Activated naive CD4-positive, alpha-beta T cell treated with anti-CD3 and anti-CD28 coated beads for 36 hours (primary cell): Measurements from ENCODE around the gene EFHB. TPM values are rescaled to one million over a fixed set of nuclear protein-coding genes. Genes with fewer than 3 reads are reported as not detected.
"Not testable (repeated sequence)": the region's sequence is repeated elsewhere in the genome, so short reads cannot be mapped to it uniquely, and the experiment has no call there.

Source experiments
- CTCF ChIA-PET: fragments of 350-600 bp; sonication (Branson Sonifier 250); formaldehyde crosslinking; loops from one replicate; lab custom pipeline; 2021; ENCODE audit warnings: antibody characterized with exemption; lab: Charles Lee
- DNase-seq: peaks from one replicate; pipeline ENCODE4 v3.0.0-alpha.2; 2020
- H3K27ac Mint-ChIP-seq: one replicate; pipeline ENCODE4 v1.8.0; 2021; ENCODE audit warnings: mild to moderate bottlenecking, mixed read lengths
- H3K27me3 Mint-ChIP-seq: one replicate; pipeline ENCODE4 v1.8.0; 2021; ENCODE audit warnings: low read depth, mixed read lengths
- H3K36me3 Mint-ChIP-seq: one replicate; pipeline ENCODE4 v1.8.0; 2021; ENCODE audit warnings: low read depth, mixed read lengths
- H3K4me1 Mint-ChIP-seq: one replicate; pipeline ENCODE4 v1.8.0; 2021; ENCODE audit warnings: low read depth, mixed read lengths
- H3K4me3 Mint-ChIP-seq: one replicate; pipeline ENCODE4 v1.8.0; 2021; ENCODE audit warnings: mild to moderate bottlenecking, moderate library complexity, mixed read lengths
- H3K9me3 Mint-ChIP-seq: one replicate; pipeline ENCODE4 v1.8.0; 2021; ENCODE audit warnings: mixed read lengths
- intact Hi-C: fragments of 100-400 bp; cut with micrococcal nuclease; formaldehyde crosslinking; loops from one replicate; pipeline ENCODE4 v1.15.1; 2023
- total RNA-seq, 2 experiments: library from RNA; stranded (reverse); gene quantifications; one replicate each; pipeline ENCODE4 v1.2.3, GENCODE V29; 2021

EFHB gene, protein sequence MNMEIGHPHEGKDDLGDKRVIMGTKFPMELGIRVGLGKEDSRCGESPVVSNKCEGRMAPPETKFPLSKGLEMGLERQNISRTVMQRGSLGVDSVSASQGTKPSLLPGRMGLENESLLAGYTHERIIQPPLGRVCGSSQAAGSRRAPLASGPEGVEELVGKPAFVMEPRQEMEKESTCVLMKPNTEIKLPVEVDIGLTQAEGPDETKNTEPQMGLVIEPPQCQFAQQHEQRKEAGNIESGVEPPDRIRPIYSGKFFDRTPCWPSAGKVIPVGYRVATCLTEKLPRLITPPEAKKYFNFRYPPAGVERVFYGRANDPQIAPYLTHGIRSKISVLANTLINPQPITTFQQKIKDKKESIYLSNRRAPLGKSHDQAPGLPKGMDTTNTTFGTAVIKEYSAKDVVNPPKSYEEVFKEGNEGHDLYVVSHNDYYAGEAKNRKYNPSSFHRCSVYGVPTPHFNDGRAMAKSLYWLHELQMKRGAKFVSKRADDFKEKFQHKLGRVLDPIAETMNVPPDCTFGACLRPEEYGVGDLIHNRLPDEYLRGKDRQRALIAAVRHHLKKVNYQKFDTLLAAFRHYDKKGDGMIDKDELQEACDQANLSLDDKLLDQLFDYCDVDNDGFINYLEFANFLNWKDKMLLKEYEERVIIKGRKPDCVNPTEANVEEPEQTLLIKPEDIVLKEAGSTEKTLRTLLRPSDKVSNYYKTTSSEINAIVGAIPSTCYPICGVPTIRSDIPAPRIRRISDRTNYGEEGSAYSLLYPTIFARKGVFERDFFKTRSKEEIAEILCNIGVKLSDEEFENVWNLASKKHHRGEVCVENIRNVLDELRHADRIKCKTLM
- total RNA-seq: 1 to 10 TPM in 1 of 2 experiments, under 1 TPM in 1; 0.55 to 1.2 TPM

DNA sequence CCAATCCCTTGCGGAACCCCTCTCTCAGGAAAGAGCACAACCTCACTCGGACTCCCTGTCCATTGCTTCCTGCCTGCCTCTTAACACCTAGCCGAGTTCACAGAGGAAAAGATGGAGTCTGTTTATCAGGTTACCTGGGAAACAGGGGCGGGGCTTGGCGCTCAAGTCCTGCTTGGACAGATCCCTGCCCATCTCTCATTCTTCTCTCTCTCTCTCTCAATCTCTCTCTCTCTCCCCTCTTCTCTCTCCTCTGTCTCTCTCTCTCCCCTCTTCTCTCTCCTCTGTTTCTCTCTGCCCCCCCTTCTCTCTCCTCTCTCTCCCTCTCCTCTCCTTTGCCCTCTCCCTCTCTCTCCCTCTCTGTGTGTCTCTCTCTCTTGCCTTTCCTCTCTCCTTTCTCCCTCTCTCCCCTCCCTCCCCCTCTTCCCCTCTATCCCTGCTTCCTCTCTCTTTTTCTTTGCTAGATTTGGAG lies at the start of gene EFHB:
TSS of gene EFHB (minus strand) at position 120 of the 469 bp plus-strand sequence. CDS start 199 bp downstream, outside the sequence.
- H3K27ac Mint-ChIP-seq: no peak within 1 kb of the TSS
- no peaks in the 10 kb centered on the region for H3K9me3 Mint-ChIP-seq
- DNase-seq: peak; percentile 37
- CTCF ChIA-PET: no interaction called here
- peaks cover 31% of the 10 kb centered on the region for H3K4me1 Mint-ChIP-seq
- H3K27me3 Mint-ChIP-seq: peaks cover 10% of the 10 kb centered on the region
- no peak within 1 kb of the TSS for H3K4me3 Mint-ChIP-seq
- H3K36me3 Mint-ChIP-seq: no peaks in the 10 kb centered on the region
- intact Hi-C loops: no loop called here

DNA sequence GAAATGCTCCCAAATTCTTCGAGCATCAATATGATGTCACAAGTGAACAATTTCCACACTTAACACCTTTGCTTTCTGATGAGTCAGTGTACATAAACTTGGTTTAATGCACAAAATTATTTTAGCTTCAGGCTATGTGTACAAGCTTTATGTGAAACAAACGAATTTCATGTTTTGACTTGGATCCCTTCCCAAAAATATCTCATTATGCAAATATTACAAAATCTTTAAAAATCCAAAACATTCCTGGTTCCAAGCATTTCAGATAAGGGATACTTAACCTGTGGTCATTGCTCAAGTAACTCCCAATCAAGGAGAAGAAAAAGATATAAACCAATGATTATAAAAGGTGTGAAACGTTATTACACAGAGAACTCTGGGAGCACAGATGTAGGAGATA lies 38.0 kb upstream of the EFHB start:
- no peaks in the 10 kb centered on the region for H3K9me3 Mint-ChIP-seq
- H3K27me3 Mint-ChIP-seq: no peaks in the 10 kb centered on the region
- no peak overlapping the region for H3K27ac Mint-ChIP-seq
- H3K4me1 Mint-ChIP-seq: peaks cover 26% of the 10 kb centered on the region
- H3K4me3 Mint-ChIP-seq: no peak overlapping the region
- DNase-seq: no peak
- intact Hi-C loops: no loop called here
- peaks cover 32% of the 10 kb centered on the region for H3K36me3 Mint-ChIP-seq
- CTCF ChIA-PET: interaction anchor here (1.1 kb wide), 1 partner anchor 24 kb away, joined by 3 read pairs; no protein-coding TSS in a partner anchor

DNA sequence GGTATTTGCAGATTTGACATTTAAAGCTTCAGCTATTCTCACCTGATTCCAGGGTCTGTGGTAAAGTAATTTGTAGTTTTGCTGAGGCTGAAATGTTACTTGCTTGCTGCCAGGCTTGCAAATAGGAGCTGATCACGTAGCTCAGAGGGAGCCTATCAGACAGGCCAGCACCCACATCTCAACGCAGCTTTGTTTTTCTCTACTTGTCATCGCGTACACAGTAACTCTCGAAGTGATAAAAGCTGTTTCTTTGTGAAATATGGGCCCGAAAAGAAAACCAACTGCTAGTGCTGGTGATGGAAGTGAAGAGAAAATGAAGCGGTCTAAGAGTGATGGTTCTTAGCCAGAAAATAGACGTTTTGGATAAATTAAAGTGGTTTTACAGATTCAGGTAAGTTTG lies 36.3 kb upstream of the EFHB start:
- Mint-ChIP-seq H3K27ac (no peak overlapping the region), H3K4me3 (no peak overlapping the region), H3K4me1 (peaks cover 36% of the 10 kb centered on the region), H3K36me3 (peaks cover 33% of the 10 kb centered on the region), H3K9me3 (no peaks in the 10 kb centered on the region), H3K27me3 (no peaks in the 10 kb centered on the region)
- no peak for DNase-seq
- CTCF ChIA-PET: no interaction called here
- intact Hi-C loops: no loop called here

DNA sequence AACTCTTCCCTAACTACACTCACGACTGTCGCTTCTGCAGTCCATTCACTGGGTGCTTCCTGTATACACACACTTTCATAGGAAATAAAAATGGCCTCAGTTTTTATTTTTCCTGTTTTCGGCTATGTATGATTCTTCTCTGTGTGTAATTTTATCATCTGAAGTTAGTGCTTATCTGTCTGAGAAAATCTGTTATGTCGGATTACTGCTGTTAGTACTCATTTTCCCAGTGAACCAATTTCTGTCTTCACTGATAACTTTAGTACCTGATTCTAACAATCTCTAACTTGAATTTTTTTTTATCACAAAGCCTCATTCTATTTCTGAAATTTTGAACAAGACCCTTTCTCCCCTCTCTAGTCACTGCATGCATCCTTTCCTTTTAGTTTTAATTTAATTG lies 33.8 kb upstream of the EFHB start:
- Mint-ChIP-seq H3K27ac (no peak overlapping the region), H3K4me3 (no peak overlapping the region), H3K9me3 (no peaks in the 10 kb centered on the region), H3K4me1 (peaks cover 42% of the 10 kb centered on the region), H3K27me3 (no peaks in the 10 kb centered on the region), H3K36me3 (peaks cover 29% of the 10 kb centered on the region)
- intact Hi-C loops: no loop called here
- no peak for DNase-seq
- CTCF ChIA-PET: interaction anchor here (0.6 to 0.8 kb wide), 2 partner anchors 19 to 103 kb away, joined by 3 to 5 read pairs; no protein-coding TSS in a partner anchor

DNA sequence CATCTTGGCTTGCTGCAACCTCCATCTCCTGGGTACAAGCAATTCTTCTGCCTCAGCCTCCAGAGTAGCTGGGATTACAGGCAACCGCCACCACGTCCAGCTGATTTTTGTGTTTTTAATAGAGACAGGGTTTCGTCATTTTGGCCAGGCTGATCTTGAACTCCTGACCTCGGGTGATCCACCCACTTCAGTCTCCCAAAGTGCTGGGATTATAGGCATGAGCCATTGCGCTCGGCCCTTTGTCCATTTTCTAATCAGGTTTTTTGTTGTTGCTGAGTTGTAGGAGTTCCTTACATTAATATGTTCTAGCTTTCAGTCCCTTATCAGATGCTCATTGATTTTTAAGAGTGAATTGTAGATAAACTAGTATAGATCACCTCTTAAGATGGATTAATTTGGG lies 33.2 kb upstream of the EFHB start:
- Mint-ChIP-seq H3K4me3 (no peak overlapping the region), H3K4me1 (peaks cover 42% of the 10 kb centered on the region), H3K27ac (no peak overlapping the region), H3K36me3 (peaks cover 29% of the 10 kb centered on the region), H3K9me3 (no peaks in the 10 kb centered on the region), H3K27me3 (no peaks in the 10 kb centered on the region)
- CTCF ChIA-PET: interaction anchor here (0.8 kb wide), 1 partner anchor 103 kb away, joined by 3 read pairs; no protein-coding TSS in a partner anchor
- no peak for DNase-seq
- intact Hi-C loops: no loop called here

DNA sequence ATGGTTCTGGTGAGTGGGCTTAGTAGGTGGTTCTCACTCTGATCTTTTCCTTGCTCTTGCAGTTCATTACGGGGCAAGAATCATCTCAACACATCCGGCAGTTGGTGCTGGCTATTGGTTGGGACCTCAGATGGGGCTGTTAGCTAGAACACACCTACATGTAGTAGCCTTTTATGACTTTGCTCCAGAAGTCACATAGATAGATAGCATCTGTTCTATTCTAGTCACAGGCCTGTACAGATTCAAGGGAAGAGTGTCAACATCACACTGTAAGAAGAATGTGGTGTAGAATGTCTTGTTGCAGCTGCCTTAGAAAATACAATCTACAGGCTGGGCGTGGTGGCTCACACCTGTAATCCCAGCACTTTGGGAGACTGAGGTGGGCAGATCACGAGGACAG lies 27.9 kb upstream of the EFHB start:
- Mint-ChIP-seq H3K4me1 (peaks cover 57% of the 10 kb centered on the region), H3K9me3 (no peaks in the 10 kb centered on the region), H3K36me3 (peaks cover 20% of the 10 kb centered on the region), H3K4me3 (no peak overlapping the region), H3K27ac (no peak overlapping the region), H3K27me3 (no peaks in the 10 kb centered on the region)
- no peak for DNase-seq
- intact Hi-C loops: no loop called here
- CTCF ChIA-PET: no interaction called here

DNA sequence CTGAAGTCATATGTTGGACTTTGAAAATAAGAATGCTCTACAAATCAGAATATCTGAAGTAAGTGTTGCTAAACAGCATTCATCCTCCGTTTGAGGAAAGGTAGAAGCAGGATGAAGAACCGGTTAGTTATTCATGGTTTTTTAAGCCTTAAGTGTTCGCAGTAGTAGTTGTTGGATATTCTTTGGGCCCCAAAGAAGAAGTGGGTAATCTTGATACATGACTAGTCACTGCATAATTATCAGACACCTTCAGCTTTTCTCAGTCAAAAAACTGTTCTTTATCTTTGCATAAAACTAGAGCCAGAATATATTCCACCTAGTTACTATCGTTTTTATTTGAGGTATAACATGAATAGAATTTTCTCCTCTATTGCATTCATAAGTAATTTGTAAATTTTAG lies 26.7 kb upstream of the EFHB start:
- Mint-ChIP-seq H3K4me1 (peaks cover 55% of the 10 kb centered on the region), H3K4me3 (no peak overlapping the region), H3K27ac (no peak overlapping the region), H3K27me3 (no peaks in the 10 kb centered on the region), H3K36me3 (peaks cover 14% of the 10 kb centered on the region), H3K9me3 (no peaks in the 10 kb centered on the region)
- intact Hi-C loops: no loop called here
- CTCF ChIA-PET: no interaction called here
- DNase-seq: no peak

DNA sequence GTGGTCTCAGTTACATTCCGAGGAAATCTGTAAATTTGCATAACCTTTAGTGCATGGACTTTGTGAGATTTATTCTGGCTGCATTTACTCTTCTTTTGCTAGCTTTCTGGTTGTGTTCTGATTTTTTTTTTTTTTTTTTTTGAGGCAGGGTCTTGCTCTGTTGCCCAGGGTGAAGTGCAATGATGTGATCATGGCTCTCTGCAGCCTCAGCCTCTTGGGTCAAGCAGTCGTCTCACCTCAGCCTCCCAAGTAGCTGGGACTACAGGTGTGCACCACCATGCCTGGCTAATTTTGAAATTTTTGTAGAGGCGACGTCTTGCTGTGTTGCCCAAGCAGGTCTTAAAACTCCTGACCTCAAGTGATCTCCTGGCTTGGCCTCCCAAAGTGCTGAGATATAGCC lies 25.5 kb upstream of the EFHB start:
- DNase-seq: no peak
- peaks cover 19% of the 10 kb centered on the region for H3K36me3 Mint-ChIP-seq
- no peaks in the 10 kb centered on the region for H3K27me3 Mint-ChIP-seq
- intact Hi-C loops: no loop called here
- peaks cover 56% of the 10 kb centered on the region for H3K4me1 Mint-ChIP-seq
- H3K4me3 Mint-ChIP-seq: no peak overlapping the region
- no peaks in the 10 kb centered on the region for H3K9me3 Mint-ChIP-seq
- CTCF ChIA-PET: no interaction called here
- H3K27ac Mint-ChIP-seq: no peak overlapping the region

DNA sequence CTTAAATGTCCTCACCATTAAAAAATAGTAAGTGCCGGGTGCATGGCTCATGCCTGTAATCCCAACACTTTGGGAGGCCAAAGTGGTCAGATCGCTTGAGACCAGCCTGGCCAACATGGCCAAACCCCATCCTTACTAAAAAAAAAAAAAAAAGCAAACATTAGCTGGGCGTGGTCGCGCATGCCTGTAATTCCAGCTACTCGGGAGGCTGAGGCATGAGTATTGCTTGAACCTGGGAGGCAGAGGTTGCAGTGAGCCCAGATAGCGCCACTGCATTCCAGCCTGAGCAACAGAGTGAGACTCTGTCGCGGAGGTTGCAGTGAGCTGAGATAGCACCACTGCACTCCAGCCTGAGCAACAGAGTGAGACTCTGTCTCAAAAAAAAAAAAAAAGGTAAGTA lies 23.3 kb upstream of the EFHB start:
- H3K4me3 Mint-ChIP-seq, H3K27me3 Mint-ChIP-seq, H3K27ac Mint-ChIP-seq, CTCF ChIA-PET, intact Hi-C loops, H3K9me3 Mint-ChIP-seq, DNase-seq: not testable (repeated sequence)
- H3K4me1 Mint-ChIP-seq: peaks cover 52% of the 10 kb centered on the region
- peaks cover 21% of the 10 kb centered on the region for H3K36me3 Mint-ChIP-seq

DNA sequence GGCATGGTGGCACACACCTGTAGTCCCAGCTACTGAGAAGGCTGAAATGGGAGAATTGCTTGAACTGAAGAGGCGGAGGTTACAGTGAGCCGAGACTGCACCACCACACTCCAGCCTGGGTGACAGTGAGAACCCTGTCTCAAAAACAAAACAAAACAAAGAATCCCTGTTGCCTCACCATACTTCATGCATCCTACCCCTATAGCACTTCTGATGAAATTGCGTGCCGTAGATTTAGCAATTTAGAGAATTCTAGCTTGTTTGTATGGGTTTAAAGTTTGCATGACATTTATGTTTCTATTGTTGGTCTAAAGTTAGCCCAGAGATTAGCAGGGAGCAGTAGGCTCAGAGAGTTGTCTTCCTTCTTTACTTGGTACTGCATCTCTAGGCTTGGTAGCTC lies 20.7 kb upstream of the EFHB start:
- Mint-ChIP-seq H3K9me3 (no peaks in the 10 kb centered on the region), H3K36me3 (peaks cover 26% of the 10 kb centered on the region), H3K4me1 (peaks cover 44% of the 10 kb centered on the region), H3K27me3 (no peaks in the 10 kb centered on the region), H3K27ac (no peak overlapping the region), H3K4me3 (no peak overlapping the region)
- CTCF ChIA-PET: interaction anchor here (0.6 kb wide), 1 partner anchor 32 kb away, joined by 3 read pairs; no protein-coding TSS in a partner anchor
- intact Hi-C loops: no loop called here
- no peak for DNase-seq

DNA sequence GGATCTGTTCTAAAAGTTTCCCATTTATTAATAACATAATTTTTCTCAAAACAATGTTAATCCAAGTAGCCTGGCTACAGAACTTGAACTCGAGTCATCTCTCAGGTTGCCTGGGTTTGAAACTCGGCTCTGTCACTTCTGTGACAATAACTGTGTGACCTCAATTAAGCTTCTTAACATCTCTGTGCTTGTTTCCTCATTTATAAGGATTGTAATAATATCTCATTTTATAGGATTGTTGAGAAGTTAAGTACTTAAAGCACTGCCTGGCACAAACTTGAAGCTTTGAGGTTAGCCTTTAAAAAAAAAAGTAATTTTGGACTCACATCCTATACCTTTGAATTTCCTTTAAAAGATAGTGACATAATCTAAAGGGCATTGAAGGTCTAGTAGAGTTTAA lies 16.3 kb upstream of the EFHB start:
- Mint-ChIP-seq H3K4me1 (peaks cover 51% of the 10 kb centered on the region), H3K9me3 (no peaks in the 10 kb centered on the region), H3K4me3 (no peak overlapping the region), H3K27ac (no peak overlapping the region), H3K27me3 (no peaks in the 10 kb centered on the region), H3K36me3 (peaks cover 29% of the 10 kb centered on the region)
- intact Hi-C loops: no loop called here
- CTCF ChIA-PET: no interaction called here
- DNase-seq: no peak

DNA sequence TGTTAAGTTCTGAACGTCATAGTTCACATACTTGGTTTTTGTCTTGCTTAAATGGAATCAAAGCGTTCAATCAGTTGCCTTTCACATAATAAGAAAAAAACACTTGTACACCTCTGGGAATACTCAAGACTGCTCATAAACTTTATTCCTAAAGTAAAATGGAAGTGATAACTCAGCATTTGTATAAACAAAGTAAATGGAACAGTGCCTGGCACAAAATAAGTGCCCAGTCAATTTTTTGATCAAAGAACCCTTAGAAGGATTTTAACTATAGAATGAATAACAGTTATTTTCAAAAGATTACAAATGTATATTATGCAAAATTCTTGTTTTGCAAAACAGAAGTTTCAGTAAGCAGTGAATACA lies 14.2 kb upstream of the EFHB start:
- CTCF ChIA-PET: interaction anchor here (0.7 to 1.3 kb wide), 2 partner anchors 20 to 23 kb away, joined by 3 to 5 read pairs; no protein-coding TSS in a partner anchor
- H3K27ac Mint-ChIP-seq: peak overlapping the region; percentile 100
- intact Hi-C loops: loop anchor here (1.0 to 10.0 kb wide), 4 partner anchors 18 to 1503 kb away; no protein-coding TSS in a partner anchor
- H3K9me3 Mint-ChIP-seq: no peaks in the 10 kb centered on the region
- peaks cover 22% of the 10 kb centered on the region for H3K36me3 Mint-ChIP-seq
- peaks cover 49% of the 10 kb centered on the region for H3K4me1 Mint-ChIP-seq
- no peaks in the 10 kb centered on the region for H3K27me3 Mint-ChIP-seq
- DNase-seq: no peak
- H3K4me3 Mint-ChIP-seq: peak overlapping the region; percentile 100
